PC-9 (cell line): Measurements from ENCODE around the gene TMEFF2. TPM values are rescaled to one million over a fixed set of nuclear protein-coding genes. Genes with fewer than 3 reads are reported as not detected.

Experiments
- BruUV-seq: library from RNA; stranded (reverse); fragments of 400-500 nt; replicated peaks from 2 replicates; lab custom pipeline; 2021; lab: Mats Ljungman, UMichigan
- CTCF ChIA-PET: fragments of 300-600 bp; sonication (Branson Sonifier 250); formaldehyde crosslinking; loops from one replicate; lab custom pipeline; 2022; ENCODE audit warnings: antibody characterized with exemption; lab: Charles Lee
- POLR2A ChIA-PET: fragments of 300-600 bp; sonication (Branson Sonifier 250); formaldehyde crosslinking; loops from one replicate; lab custom pipeline; 2022; ENCODE audit warnings: antibody characterized with exemption; ENCODE audit not compliant: unreplicated experiment; lab: Charles Lee
- DNase-seq, 2 experiments: peaks; one replicate each; pipeline versions ENCODE4 v3.0.0 to v3.0.0-alpha.2; 2015 to 2022; ENCODE audit warnings: mixed read lengths in 1 of 2
- H2AFZ ChIP-seq: fragments of 200-600 bp; sonication (generic); 2 replicates; pipeline ENCODE4 v1.8.1; 2017; ENCODE audit warnings: antibody characterized with exemption
- H3F3A ChIP-seq: fragments of 200-600 bp; sonication (generic); 2 replicates; pipeline ENCODE4 v1.8.1; 2017; ENCODE audit warnings: antibody characterized with exemption, mild to moderate bottlenecking, low read depth; ENCODE audit not compliant: insufficient read depth
- H3K27ac ChIP-seq: fragments of 200-600 bp; sonication (generic); 2 replicates; pipeline ENCODE4 v1.6.1; 2016; ENCODE audit warnings: mixed run types
- H3K27me3 ChIP-seq: fragments of 200-600 bp; sonication (generic); 2 replicates; pipeline ENCODE4 v1.6.1; 2016; ENCODE audit warnings: low read depth, mixed run types; ENCODE audit not compliant: insufficient read depth
- H3K36me3 ChIP-seq: fragments of 200-600 bp; sonication (generic); 2 replicates; pipeline ENCODE4 v1.6.1; 2016; ENCODE audit warnings: low read depth, mixed run types
- H3K4me1 ChIP-seq: fragments of 200-600 bp; sonication (generic); replicated peaks from 2 replicates; pipeline ENCODE4 v1.6.1; 2016; ENCODE audit warnings: mixed run types; ENCODE audit not compliant: insufficient read depth
- H3K4me2 ChIP-seq: fragments of 200-600 bp; sonication (generic); 2 replicates; pipeline ENCODE4 v1.6.1; 2017; ENCODE audit warnings: mixed run types
- H3K4me3 ChIP-seq: fragments of 200-600 bp; sonication (generic); 2 replicates; pipeline ENCODE4 v1.6.1; 2016; ENCODE audit warnings: mixed run types
- H3K79me2 ChIP-seq: fragments of 200-600 bp; sonication (generic); 2 replicates; pipeline ENCODE4 v1.6.1; 2017; ENCODE audit warnings: low read depth, mixed run types
- H3K9me2 ChIP-seq: fragments of 200-600 bp; sonication (generic); 2 replicates; pipeline ENCODE4 v1.8.1; 2017; ENCODE audit warnings: mild to moderate bottlenecking; ENCODE audit not compliant: insufficient read depth
- H3K9me3 ChIP-seq: fragments of 200-600 bp; sonication (generic); 2 replicates; pipeline ENCODE4 v1.8.1; 2016; ENCODE audit warnings: low read depth; ENCODE audit not compliant: insufficient read depth
- H4K20me1 ChIP-seq: fragments of 200-600 bp; sonication (generic); 2 replicates; pipeline ENCODE4 v1.8.1; 2017; ENCODE audit not compliant: insufficient read depth
- CTCF ChIP-seq: fragments of 200-600 bp; sonication (generic); conservative IDR thresholded peaks from 2 replicates; pipeline ENCODE4 v1.6.1; 2017; ENCODE audit warnings: mixed run types, antibody characterized with exemption, mild to moderate bottlenecking, moderate library complexity
- EZH2 ChIP-seq: fragments of 200-600 bp; sonication (generic); IDR thresholded peaks from 2 replicates; pipeline ENCODE4 v1.8.0; 2017; ENCODE audit warnings: antibody characterized with exemption, low read depth
- intact Hi-C: fragments of 100-400 bp; cut with micrococcal nuclease; formaldehyde crosslinking; loops from one replicate; pipeline ENCODE4 v1.10.0; 2022; ENCODE audit not compliant: unreplicated experiment
- total RNA-seq: library from RNA; stranded (reverse); gene quantifications from 2 replicates; pipeline ENCODE4 v1.2.3, GENCODE V29; 2021

Gene TMEFF2
- total RNA-seq, 1 experiment from 2014 or later, result not detected

GRCh38 chr2:191917967-191918651, 276.6 kb downstream of the TMEFF2 start:
- H4K20me1 ChIP-seq, result no peaks in the 10 kb centered on the region
- H3K9me2 ChIP-seq, result no peaks in the 10 kb centered on the region
- H3K79me2 ChIP-seq, result no peaks in the 10 kb centered on the region
- H3K4me2 ChIP-seq, result no peak overlapping the region
- H3K36me3 ChIP-seq, result no peaks in the 10 kb centered on the region
- no peaks in the 10 kb centered on the region for H3F3A ChIP-seq
- intact Hi-C loops, result no loop called here
- no peaks in the 10 kb centered on the region for H3K9me3 ChIP-seq
- no peak overlapping the region for H3K27ac ChIP-seq
- DNase-seq, result no peak
- POLR2A ChIA-PET, result no interaction called here
- H3K4me3 ChIP-seq, result no peak overlapping the region
- CTCF ChIA-PET, result no interaction called here
- H2AFZ ChIP-seq, result no peak overlapping the region
- no peaks in the 10 kb centered on the region for H3K27me3 ChIP-seq
- BruUV-seq, result no TSS peak
- no peaks in the 10 kb centered on the region for H3K4me1 ChIP-seq
- no peak for TF ChIP-seq CTCF
- no peak for TF ChIP-seq EZH2

GRCh38 chr2:191917430-191917881, 277.3 kb downstream of the TMEFF2 start:
- H3F3A ChIP-seq, result no peaks in the 10 kb centered on the region
- no peaks in the 10 kb centered on the region for H3K27me3 ChIP-seq
- no peaks in the 10 kb centered on the region for H3K36me3 ChIP-seq
- TF ChIP-seq CTCF (no peak), EZH2 (no peak)
- BruUV-seq, result no TSS peak
- no peaks in the 10 kb centered on the region for H3K9me3 ChIP-seq
- no peaks in the 10 kb centered on the region for H3K9me2 ChIP-seq
- H4K20me1 ChIP-seq, result no peaks in the 10 kb centered on the region
- H3K4me2 ChIP-seq, result no peak overlapping the region
- H3K4me3 ChIP-seq, result no peak overlapping the region
- H3K4me1 ChIP-seq, result no peaks in the 10 kb centered on the region
- intact Hi-C loops, result no loop called here
- POLR2A ChIA-PET, result no interaction called here
- H3K79me2 ChIP-seq, result no peaks in the 10 kb centered on the region
- no peak overlapping the region for H2AFZ ChIP-seq
- no peak overlapping the region for H3K27ac ChIP-seq
- CTCF ChIA-PET, result no interaction called here
- no peak for DNase-seq

DNA sequence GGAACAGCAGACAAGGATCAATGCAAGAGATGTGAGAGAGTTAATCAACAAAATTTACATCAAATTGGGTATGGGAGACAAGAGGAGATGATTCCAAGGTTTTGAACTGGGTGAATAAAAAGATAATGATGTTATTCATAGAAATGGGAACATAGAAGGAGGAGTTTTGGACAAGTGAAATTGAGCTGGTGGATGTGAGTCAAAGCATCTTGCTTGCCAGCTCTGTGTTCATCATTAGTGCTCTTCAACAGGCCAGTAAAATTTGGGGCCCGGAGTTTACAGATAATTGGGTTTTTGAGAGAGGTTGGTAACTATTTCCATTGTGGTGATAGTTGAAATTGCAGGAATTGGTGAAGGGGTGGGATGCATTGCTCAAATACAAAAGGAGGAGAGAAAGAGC, 277.9 kb downstream of the TMEFF2 start:
- no peaks in the 10 kb centered on the region for H3K4me1 ChIP-seq
- intact Hi-C loops, result no loop called here
- no peaks in the 10 kb centered on the region for H3K9me3 ChIP-seq
- H3K79me2 ChIP-seq, result no peaks in the 10 kb centered on the region
- ChIA-PET POLR2A (no interaction called here), CTCF (no interaction called here)
- H4K20me1 ChIP-seq, result no peaks in the 10 kb centered on the region
- no peak overlapping the region for H3K27ac ChIP-seq
- DNase-seq, result no peak
- H2AFZ ChIP-seq, result no peak overlapping the region
- no peak for TF ChIP-seq CTCF
- no peak for TF ChIP-seq EZH2
- H3K4me3 ChIP-seq, result no peak overlapping the region
- H3K4me2 ChIP-seq, result no peak overlapping the region
- BruUV-seq, result no TSS peak
- no peaks in the 10 kb centered on the region for H3K36me3 ChIP-seq
- H3F3A ChIP-seq, result no peaks in the 10 kb centered on the region
- H3K27me3 ChIP-seq, result no peaks in the 10 kb centered on the region
- no peaks in the 10 kb centered on the region for H3K9me2 ChIP-seq
